Esophagus squamous epithelium (tissue), 5 donors: ENCODE measurements around the gene TIGAR. TPM values are rescaled to one million over a fixed set of nuclear protein-coding genes. Genes with fewer than 3 reads are reported as not detected.
A peak's percentile ranks its signal among the peaks of the same experiment; 100 is the strongest.

Experiments used
- DNase-seq: peaks from one replicate; lab custom pipeline; 2025; lab: John Stamatoyannopoulos, UW
- H3K27ac ChIP-seq, 4 donors: fragments of 200-600 bp; sonication (generic); one replicate each; pipeline ENCODE4 v1.5.1; 2016 to 2019; ENCODE audit warnings: mild to moderate bottlenecking in 1 of 4
- H3K27me3 ChIP-seq, 4 donors: fragments of 200-600 bp; sonication (generic); 1 replicate in 3 of 4; 2 replicates in 1 of 4; pipeline versions ENCODE4 v1.5.1 to v1.6.0; 2017 to 2021; ENCODE audit warnings: antibody characterized with exemption in 1 of 4
- H3K36me3 ChIP-seq, 3 donors: fragments of 200-600 bp; sonication (generic); one replicate each; pipeline ENCODE4 v1.5.1; 2016 to 2019
- H3K4me1 ChIP-seq, 3 donors: fragments of 200-600 bp; sonication (generic); one replicate each; pipeline ENCODE4 v1.5.1; 2017 to 2019
- H3K4me3 ChIP-seq, 4 donors: fragments of 200-600 bp; sonication (generic); 1 replicate in 3 of 4; 2 replicates in 1 of 4; pipeline ENCODE4 v1.5.1; 2016 to 2019; ENCODE audit warnings: mild to moderate bottlenecking in 2 of 4, moderate library complexity in 1 of 4
- H3K9me3 ChIP-seq, 3 donors: fragments of 200-600 bp; sonication (generic); one replicate each; pipeline ENCODE4 v1.5.1; 2016 to 2019
- CTCF ChIP-seq, 6 experiments: fragments of 450-650 bp in 4 of 6; fragments of 200-600 bp in 2 of 6; sonication (generic) in 2 of 6; IDR thresholded peaks; one replicate each; pipeline ENCODE4 v1.5.1; 2016 to 2019; ENCODE audit warnings: antibody characterized with exemption in 6 of 6, mild to moderate bottlenecking in 4 of 6, moderate library complexity in 4 of 6
- POLR2A ChIP-seq, 4 donors: fragments of 450-650 bp; IDR thresholded peaks; one replicate each; pipeline ENCODE4 v1.6.1; 2017; ENCODE audit warnings: antibody characterized with exemption in 4 of 4, mild to moderate bottlenecking in 4 of 4, moderate library complexity in 3 of 4
- WGBS, 2 donors: methylation state at CpG; one replicate each; pipeline ENCODE4 v1.1.5; 2018; 5-methylcytosine and 5-hydroxymethylcytosine counted together
- intact Hi-C: fragments of 100-400 bp; cut with DNase I; formaldehyde crosslinking; loops from one replicate; pipeline ENCODE4 v1.15.0; 2022
- total RNA-seq, 4 donors: library from RNA; depleted of rRNA; stranded (reverse); fragments of >200 nt; gene quantifications; one replicate each; pipeline ENCODE4 v1.1.0, GENCODE V29; 2016
- donor health status: DM: yes; HTN: yes; CAD: no.

The TIGAR gene
- total RNA-seq, 4 donors from 2014 or later, result 5.1 to 8.1 (median 5.9) TPM

GRCh38 chr12:4276524-4277204, 44.3 kb upstream of the TIGAR start:
- peaks cover 27 to 99% (median 57%) of the 10 kb centered on the region in 3 donors for H3K4me1 ChIP-seq
- WGBS, 2 donors, result 4 to 6% methylated on average over 8 of the region's 10 CpGs
- no peaks in the 10 kb centered on the region for H3K9me3 ChIP-seq
- no peak for DNase-seq
- H3K27ac ChIP-seq, result peak overlapping the region in 3 of 4 donors; percentile 92 to 97 (median 96)
- intact Hi-C loops, result loop anchor here (5.0 kb wide), 3 partner anchors 164 to 389 kb away; no protein-coding TSS in a partner anchor
- H3K4me3 ChIP-seq, result peak overlapping the region in 3 of 4 donors; percentile 12 to 94 (median 92)
- TF ChIP-seq POLR2A (IDR thresholded peaks at IDR 0.05) (no peak), CTCF (IDR thresholded peaks at IDR 0.05) (peak; percentile 88 to 94 (median 93))
- H3K27me3 ChIP-seq, result peaks cover 0 to 49% (median 0%) of the 10 kb centered on the region in 4 donors
- peaks cover 6 to 43% (median 10%) of the 10 kb centered on the region in 3 donors for H3K36me3 ChIP-seq

- Histone ChIP-seq H3K27me3 (peaks cover 0 to 46% (median 0%) of the 10 kb centered on the region in 4 donors), H3K4me3 (peak overlapping the region in 1 of 4 donors; percentile 94), H3K27ac (peak overlapping the region in 3 of 4 donors; percentile 92 to 97 (median 96)), H3K36me3 (peaks cover 6 to 48% (median 11%) of the 10 kb centered on the region in 3 donors), H3K4me1 (peaks cover 25 to 99% (median 56%) of the 10 kb centered on the region in 3 donors), H3K9me3 (no peaks in the 10 kb centered on the region)
- no peak for DNase-seq
- TF ChIP-seq POLR2A (IDR thresholded peaks at IDR 0.05), result no peak
- TF ChIP-seq CTCF (IDR thresholded peaks at IDR 0.05), result no peak
- 24 to 27% methylated on average over 6 of the region's 6 CpGs for WGBS, 2 donors
- intact Hi-C loops, result loop anchor here (5.0 kb wide), 3 partner anchors 165 to 390 kb away; no protein-coding TSS in a partner anchor
These were observed 43.8 kb upstream of the TIGAR start for GRCh38 chr12:4277205-4277543.

- DNase-seq, result no peak
- Histone ChIP-seq H3K9me3 (no peaks in the 10 kb centered on the region), H3K36me3 (peaks cover 6 to 55% (median 14%) of the 10 kb centered on the region in 3 donors), H3K27me3 (peaks cover 0 to 39% (median 0%) of the 10 kb centered on the region in 4 donors), H3K4me3 (no peak overlapping the region), H3K4me1 (peaks cover 18 to 97% (median 50%) of the 10 kb centered on the region in 3 donors), H3K27ac (peak overlapping the region in 2 of 4 donors; percentile 20 to 97)
- 56 to 77% methylated on average over 3 of the region's 3 CpGs for WGBS, 2 donors
- intact Hi-C loops, result loop anchor here (5.0 kb wide), 3 partner anchors 166 to 391 kb away; no protein-coding TSS in a partner anchor
- TF ChIP-seq POLR2A (IDR thresholded peaks at IDR 0.05) (no peak), CTCF (IDR thresholded peaks at IDR 0.05) (no peak)
These were observed 43.2 kb upstream of the TIGAR start for GRCh38 chr12:4277857-4278256.

GRCh38 chr12:4278329-4279197, 42.5 kb upstream of the TIGAR start:
- intact Hi-C loops, result loop anchor here (5.0 kb wide), 3 partner anchors 166 to 391 kb away; no protein-coding TSS in a partner anchor
- H3K9me3 ChIP-seq, result no peaks in the 10 kb centered on the region
- no peak overlapping the region for H3K4me3 ChIP-seq
- DNase-seq, result no peak
- WGBS, 2 donors, result 61 to 65% methylated on average over 11 to 15 of the region's 15 CpGs
- peaks cover 0 to 32% (median 0%) of the 10 kb centered on the region in 4 donors for H3K27me3 ChIP-seq
- H3K4me1 ChIP-seq, result peaks cover 11 to 95% (median 46%) of the 10 kb centered on the region in 3 donors
- peak overlapping the region in 2 of 4 donors; percentile 20 to 45 for H3K27ac ChIP-seq
- H3K36me3 ChIP-seq, result peaks cover 6 to 62% (median 16%) of the 10 kb centered on the region in 3 donors
- TF ChIP-seq POLR2A (IDR thresholded peaks at IDR 0.05) (no peak), CTCF (IDR thresholded peaks at IDR 0.05) (no peak)
